T-helper 1 cell treated with Interleukin-12 subunit alpha and Interleukin-12 subunit beta and Interleukin-4 antibody, amounts not matched to agents 30 μg/mL and 1 μg/mL, for 36 hours (primary cell): ENCODE data around the gene GARIN1A.

Source experiments
- H3K27ac Mint-ChIP-seq: one replicate; pipeline ENCODE4 v1.8.0; 2021; ENCODE audit warnings: mild to moderate bottlenecking, mixed read lengths
- H3K27me3 Mint-ChIP-seq: one replicate; pipeline ENCODE4 v1.8.0; 2021; ENCODE audit warnings: low read depth, mixed read lengths
- H3K36me3 Mint-ChIP-seq: one replicate; pipeline ENCODE4 v1.8.0; 2021; ENCODE audit warnings: low read depth, mixed read lengths
- H3K4me1 Mint-ChIP-seq: one replicate; pipeline ENCODE4 v1.8.0; 2021; ENCODE audit warnings: low read depth, mixed read lengths
- H3K4me3 Mint-ChIP-seq: one replicate; pipeline ENCODE4 v1.8.0; 2021; ENCODE audit warnings: mild to moderate bottlenecking, moderate library complexity, mixed read lengths
- H3K9me3 Mint-ChIP-seq: one replicate; pipeline ENCODE4 v1.8.0; 2021; ENCODE audit warnings: mixed read lengths

The GARIN1A gene

GRCh38 chr7:128718967-128719642 lies 47.0 kb downstream of the GARIN1A start:
- Mint-ChIP-seq H3K36me3 (no peaks in the 10 kb centered on the region), H3K27me3 (peaks cover 25% of the 10 kb centered on the region), H3K4me3 (no peak overlapping the region), H3K27ac (no peak overlapping the region), H3K9me3 (no peaks in the 10 kb centered on the region), H3K4me1 (no peaks in the 10 kb centered on the region)

GRCh38 chr7:128721376-128721775 lies 49.3 kb downstream of the GARIN1A start:
- Mint-ChIP-seq H3K4me3 (no peak overlapping the region), H3K9me3 (no peaks in the 10 kb centered on the region), H3K4me1 (no peaks in the 10 kb centered on the region), H3K36me3 (no peaks in the 10 kb centered on the region), H3K27me3 (peaks cover 33% of the 10 kb centered on the region), H3K27ac (no peak overlapping the region)
